Spleen (tissue), 13 donors: Measurements from ENCODE around the gene GSTA2. TPM values are rescaled to one million over a fixed set of nuclear protein-coding genes. Genes with fewer than 3 reads are reported as not detected.
"Not testable (repeated sequence)": the region's sequence is repeated elsewhere in the genome, so short reads cannot be mapped to it uniquely, and the experiment has no call there.

Experiments used
- DNase-seq: peaks from one replicate; pipeline ENCODE4 v3.0.0-alpha.2; 2020
- H3K27ac ChIP-seq, 8 donors: fragments of 200-600 bp; sonication (generic) in 7 of 8; 1 replicate in 4 of 8; 2 replicates in 4 of 8; pipeline versions ENCODE4 v1.5.0 to v1.8.0; 2016 to 2021; ENCODE audit warnings: inconsistent platforms in 4 of 8, mild to moderate bottlenecking in 4 of 8, moderate library complexity in 1 of 8
- H3K27me3 ChIP-seq, 7 donors: fragments of 200-600 bp; sonication (generic) in 6 of 7; replicated peaks in 1 of 7; 1 replicate in 4 of 7; 2 replicates in 3 of 7; pipeline versions ENCODE4 v1.5.0 to v1.8.0; 2016 to 2021; ENCODE audit warnings: inconsistent platforms in 3 of 7, mild to moderate bottlenecking in 1 of 7
- H3K36me3 ChIP-seq, 6 donors: fragments of 200-600 bp; sonication (generic) in 5 of 6; 1 replicate in 4 of 6; 2 replicates in 2 of 6; pipeline versions ENCODE4 v1.5.0 to v1.8.0; 2016 to 2021; ENCODE audit warnings: inconsistent platforms in 2 of 6
- H3K4me1 ChIP-seq, 6 donors: fragments of 200-600 bp; sonication (generic) in 5 of 6; 1 replicate in 3 of 6; 2 replicates in 3 of 6; pipeline versions ENCODE4 v1.5.0 to v1.8.0; 2016 to 2021; ENCODE audit warnings: inconsistent platforms in 3 of 6
- H3K4me3 ChIP-seq, 8 donors: fragments of 200-600 bp; sonication (generic) in 7 of 8; 1 replicate in 4 of 8; 2 replicates in 4 of 8; pipeline versions ENCODE4 v1.5.0 to v1.8.0; 2016 to 2021; ENCODE audit warnings: inconsistent platforms in 4 of 8, mild to moderate bottlenecking in 4 of 8, moderate library complexity in 2 of 8
- H3K9me3 ChIP-seq, 8 donors: fragments of 200-600 bp; sonication (generic) in 7 of 8; 1 replicate in 4 of 8; 2 replicates in 4 of 8; pipeline versions ENCODE4 v1.5.0 to v1.8.0; 2016 to 2021; ENCODE audit warnings: inconsistent platforms in 4 of 8
- POLR2A ChIP-seq, 3 donors: fragments of 450-650 bp; IDR thresholded peaks; one replicate each; pipeline ENCODE4 v1.5.1; 2017; ENCODE audit warnings: antibody characterized with exemption in 3 of 3, mild to moderate bottlenecking in 1 of 3
- POLR2AphosphoS5 ChIP-seq, 3 donors: sonication (generic); formaldehyde crosslinking; IDR thresholded peaks; one replicate each; pipeline ENCODE4 v1.5.1; 2017; ENCODE audit warnings: antibody characterized with exemption in 3 of 3
- WGBS, 5 donors: extraction: QIAGEN DNeasy Blood & Tissue Kit in 3 of 5; methylation state at CpG; one replicate each; pipeline versions ENCODE4 v1.1.5 to v1.1.7; 2013 to 2018; 5-methylcytosine and 5-hydroxymethylcytosine counted together
- intact Hi-C: fragments of 100-400 bp; cut with DNase I; formaldehyde crosslinking; loops from one replicate; pipeline ENCODE4 v1.15.0; 2023; ENCODE audit warnings: low total_unique reads
- long read RNA-seq, 2 donors: transcript quantifications; one replicate each; lab custom pipeline, GENCODE V29; 2026
- polyA plus RNA-seq, 3 donors: library from polyadenylated mRNA; stranded (reverse); fragments of 200-250 nt; gene quantifications; one replicate each; pipeline ENCODE4 v1.2.1, GENCODE V29; 2013
- total RNA-seq, 7 donors: library from RNA; depleted of rRNA in 3 of 7; stranded (reverse); fragments of >200 nt in 3 of 7; fragmentation: NEBNext Ultra II Directional in 4 of 7; extraction: Animal tissue kit (Norgen Biotek cat#: 25700) in 4 of 7; gene quantifications; one replicate each; pipeline versions ENCODE4 v1.1.0 to v1.2.1, GENCODE V29; 2016 to 2021
- TF ChIP-seq, protein P1 (sequence below), 11 experiments: fragments of 200-600 bp in 7 of 11; fragments of 450-650 bp in 4 of 11; sonication (generic) in 4 of 11; IDR thresholded peaks in 8 of 11; conservative IDR thresholded peaks in 3 of 11; 1 replicate in 7 of 11; 2 replicates in 4 of 11; pipeline versions ENCODE4 v1.4.0 to v1.8.0; 2016 to 2021; ENCODE audit warnings: antibody characterized with exemption in 11 of 11, inconsistent platforms in 4 of 11, mild to moderate bottlenecking in 1 of 11
- donor health status: healthy with polysubstance abuse.
- donor health status: DM: no; HTN: no; CAD: no; lungs with moderate emphysema.
- donor health status: DM: no; HTN: no; CAD: no.
- donor health status: Bipolar disorder and iron deficiency.
- donor health status: healthy.
- donor health status: DM: no; HTN: no; CAD: no.
- donor health status: DM: yes; HTN: yes; CAD: no.

GSTA2 gene
- total RNA-seq (not detected), polyA plus RNA-seq (not detected)
- long read RNA-seq, donor 1: 0 reads
- long read RNA-seq, donor 2: 0 reads

- H3K9me3 ChIP-seq, H3K4me1 ChIP-seq, H3K36me3 ChIP-seq, intact Hi-C loops, DNase-seq, H3K4me3 ChIP-seq, H3K27me3 ChIP-seq, H3K27ac ChIP-seq: not testable (repeated sequence)
- WGBS, 5 donors: 42 to 68% (median 66%) methylated on average over 2 of the region's 2 CpGs
Measured at GRCh38 chr6:52763322-52763916, at the start of gene GSTA2. TSS of gene GSTA2 (minus strand) at chr6:52763475. CDS start at chr6:52757947, 5,528 bp downstream.

- H3K27me3 ChIP-seq, intact Hi-C loops, H3K9me3 ChIP-seq, H3K4me3 ChIP-seq, H3K27ac ChIP-seq, H3K4me1 ChIP-seq, H3K36me3 ChIP-seq, DNase-seq: not testable (repeated sequence)
- 75 to 86% (median 83%) methylated on average over 4 of the region's 4 CpGs for WGBS, 5 donors
Measured at GRCh38 chr6:52809777-52810176, 46.5 kb upstream of the GSTA2 start.

- Histone ChIP-seq H3K4me3 (no peak overlapping the region), H3K27ac (no peak overlapping the region), H3K4me1 (no peaks in the 10 kb centered on the region), H3K36me3 (no peaks in the 10 kb centered on the region), H3K27me3 (no peaks in the 10 kb centered on the region), H3K9me3 (no peaks in the 10 kb centered on the region)
- no peak for TF ChIP-seq POLR2A (IDR thresholded peaks at IDR 0.05)
- TF ChIP-seq, protein P1, sequence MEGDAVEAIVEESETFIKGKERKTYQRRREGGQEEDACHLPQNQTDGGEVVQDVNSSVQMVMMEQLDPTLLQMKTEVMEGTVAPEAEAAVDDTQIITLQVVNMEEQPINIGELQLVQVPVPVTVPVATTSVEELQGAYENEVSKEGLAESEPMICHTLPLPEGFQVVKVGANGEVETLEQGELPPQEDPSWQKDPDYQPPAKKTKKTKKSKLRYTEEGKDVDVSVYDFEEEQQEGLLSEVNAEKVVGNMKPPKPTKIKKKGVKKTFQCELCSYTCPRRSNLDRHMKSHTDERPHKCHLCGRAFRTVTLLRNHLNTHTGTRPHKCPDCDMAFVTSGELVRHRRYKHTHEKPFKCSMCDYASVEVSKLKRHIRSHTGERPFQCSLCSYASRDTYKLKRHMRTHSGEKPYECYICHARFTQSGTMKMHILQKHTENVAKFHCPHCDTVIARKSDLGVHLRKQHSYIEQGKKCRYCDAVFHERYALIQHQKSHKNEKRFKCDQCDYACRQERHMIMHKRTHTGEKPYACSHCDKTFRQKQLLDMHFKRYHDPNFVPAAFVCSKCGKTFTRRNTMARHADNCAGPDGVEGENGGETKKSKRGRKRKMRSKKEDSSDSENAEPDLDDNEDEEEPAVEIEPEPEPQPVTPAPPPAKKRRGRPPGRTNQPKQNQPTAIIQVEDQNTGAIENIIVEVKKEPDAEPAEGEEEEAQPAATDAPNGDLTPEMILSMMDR (IDR thresholded peaks at IDR 0.05 in 8 of 11, conservative IDR thresholded peaks at IDR 0.05 in 3 of 11): no peak
- no peak for TF ChIP-seq POLR2AphosphoS5 (IDR thresholded peaks at IDR 0.05)
- intact Hi-C loops: no loop called here
- no peak for DNase-seq
- 89 to 98% (median 93%) methylated on average over 5 of the region's 5 CpGs for WGBS, 5 donors
Measured at GRCh38 chr6:52808660-52809059, 45.4 kb upstream of the GSTA2 start.

DNA sequence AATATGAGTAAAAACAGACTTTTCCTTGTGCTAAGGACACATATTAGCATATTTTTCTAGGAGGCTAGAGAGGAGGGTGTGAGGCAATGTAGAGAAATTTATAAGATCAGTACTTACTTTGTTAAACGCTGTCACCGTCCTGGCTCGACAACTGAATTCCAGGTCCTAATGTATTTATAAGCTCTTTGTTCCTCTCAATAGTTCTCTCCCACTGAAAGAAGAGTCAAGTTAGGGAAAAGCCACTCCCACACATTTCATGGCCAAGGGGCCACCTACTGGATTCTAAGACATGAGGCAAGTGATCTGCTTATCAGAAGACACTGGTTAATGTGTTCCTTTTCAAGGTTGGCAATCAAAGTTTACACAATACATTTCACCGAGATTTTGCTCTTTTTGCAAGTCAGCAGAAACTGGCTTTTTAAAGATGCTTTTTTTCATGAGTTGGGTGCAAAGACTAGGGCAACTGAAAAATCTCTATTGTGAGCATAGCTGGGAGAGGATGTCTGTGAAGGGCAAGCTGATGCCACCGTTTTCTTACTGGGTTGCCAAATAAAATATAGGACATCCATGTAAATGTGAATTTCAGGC, 40.5 kb upstream of the GSTA2 start, which contains the start of gene GSTA1:
GSTA1 (minus strand) TSS at position 149 of the 588 bp plus-strand sequence. CDS start 4,549 bp downstream, outside the sequence.
- H3K27me3 ChIP-seq, H3K36me3 ChIP-seq, H3K4me3 ChIP-seq, H3K4me1 ChIP-seq, DNase-seq, H3K9me3 ChIP-seq, H3K27ac ChIP-seq, intact Hi-C loops: not testable (repeated sequence)
- WGBS, 5 donors: 64 to 79% (median 72%) methylated on average over 5 of the region's 5 CpGs

GRCh38 chr6:52802806-52803205, 39.5 kb upstream of the GSTA2 start:
- Histone ChIP-seq H3K9me3 (no peaks in the 10 kb centered on the region), H3K27me3 (no peaks in the 10 kb centered on the region), H3K36me3 (no peaks in the 10 kb centered on the region), H3K4me3 (no peak overlapping the region), H3K27ac (no peak overlapping the region), H3K4me1 (no peaks in the 10 kb centered on the region)
- WGBS, 5 donors: 75 to 100% (median 90%) methylated on average over 1 of the region's 1 CpG
- no peak for DNase-seq
- TF ChIP-seq, protein P1 (IDR thresholded peaks at IDR 0.05 in 8 of 11, conservative IDR thresholded peaks at IDR 0.05 in 3 of 11): no peak
- no peak for TF ChIP-seq POLR2AphosphoS5 (IDR thresholded peaks at IDR 0.05)
- no peak for TF ChIP-seq POLR2A (IDR thresholded peaks at IDR 0.05)
- intact Hi-C loops: no loop called here
